PC-9 (cell line): ENCODE results near the gene PACRG. TPM values are rescaled to one million over a fixed set of nuclear protein-coding genes. Genes with fewer than 3 reads are reported as not detected.

Source experiments
- BruUV-seq: library from RNA; stranded (reverse); fragments of 400-500 nt; replicated peaks from 2 replicates; lab custom pipeline; 2021; lab: Mats Ljungman, UMichigan
- CTCF ChIA-PET: fragments of 300-600 bp; sonication (Branson Sonifier 250); formaldehyde crosslinking; loops from one replicate; lab custom pipeline; 2022; ENCODE audit warnings: antibody characterized with exemption; lab: Charles Lee
- POLR2A ChIA-PET: fragments of 300-600 bp; sonication (Branson Sonifier 250); formaldehyde crosslinking; loops from one replicate; lab custom pipeline; 2022; ENCODE audit warnings: antibody characterized with exemption; ENCODE audit not compliant: unreplicated experiment; lab: Charles Lee
- DNase-seq, 2 experiments: peaks; one replicate each; pipeline versions ENCODE4 v3.0.0 to v3.0.0-alpha.2; 2015 to 2022; ENCODE audit warnings: mixed read lengths in 1 of 2
- H2AFZ ChIP-seq: fragments of 200-600 bp; sonication (generic); 2 replicates; pipeline ENCODE4 v1.8.1; 2017; ENCODE audit warnings: antibody characterized with exemption
- H3F3A ChIP-seq: fragments of 200-600 bp; sonication (generic); 2 replicates; pipeline ENCODE4 v1.8.1; 2017; ENCODE audit warnings: antibody characterized with exemption, mild to moderate bottlenecking, low read depth; ENCODE audit not compliant: insufficient read depth
- H3K27ac ChIP-seq: fragments of 200-600 bp; sonication (generic); 2 replicates; pipeline ENCODE4 v1.6.1; 2016; ENCODE audit warnings: mixed run types
- H3K27me3 ChIP-seq: fragments of 200-600 bp; sonication (generic); 2 replicates; pipeline ENCODE4 v1.6.1; 2016; ENCODE audit warnings: low read depth, mixed run types; ENCODE audit not compliant: insufficient read depth
- H3K36me3 ChIP-seq: fragments of 200-600 bp; sonication (generic); 2 replicates; pipeline ENCODE4 v1.6.1; 2016; ENCODE audit warnings: low read depth, mixed run types
- H3K4me1 ChIP-seq: fragments of 200-600 bp; sonication (generic); replicated peaks from 2 replicates; pipeline ENCODE4 v1.6.1; 2016; ENCODE audit warnings: mixed run types; ENCODE audit not compliant: insufficient read depth
- H3K4me2 ChIP-seq: fragments of 200-600 bp; sonication (generic); 2 replicates; pipeline ENCODE4 v1.6.1; 2017; ENCODE audit warnings: mixed run types
- H3K4me3 ChIP-seq: fragments of 200-600 bp; sonication (generic); 2 replicates; pipeline ENCODE4 v1.6.1; 2016; ENCODE audit warnings: mixed run types
- H3K79me2 ChIP-seq: fragments of 200-600 bp; sonication (generic); 2 replicates; pipeline ENCODE4 v1.6.1; 2017; ENCODE audit warnings: low read depth, mixed run types
- H3K9me2 ChIP-seq: fragments of 200-600 bp; sonication (generic); 2 replicates; pipeline ENCODE4 v1.8.1; 2017; ENCODE audit warnings: mild to moderate bottlenecking; ENCODE audit not compliant: insufficient read depth
- H3K9me3 ChIP-seq: fragments of 200-600 bp; sonication (generic); 2 replicates; pipeline ENCODE4 v1.8.1; 2016; ENCODE audit warnings: low read depth; ENCODE audit not compliant: insufficient read depth
- H4K20me1 ChIP-seq: fragments of 200-600 bp; sonication (generic); 2 replicates; pipeline ENCODE4 v1.8.1; 2017; ENCODE audit not compliant: insufficient read depth
- CTCF ChIP-seq: fragments of 200-600 bp; sonication (generic); conservative IDR thresholded peaks from 2 replicates; pipeline ENCODE4 v1.6.1; 2017; ENCODE audit warnings: mixed run types, antibody characterized with exemption, mild to moderate bottlenecking, moderate library complexity
- EZH2 ChIP-seq: fragments of 200-600 bp; sonication (generic); IDR thresholded peaks from 2 replicates; pipeline ENCODE4 v1.8.0; 2017; ENCODE audit warnings: antibody characterized with exemption, low read depth
- intact Hi-C: fragments of 100-400 bp; cut with micrococcal nuclease; formaldehyde crosslinking; loops from one replicate; pipeline ENCODE4 v1.10.0; 2022; ENCODE audit not compliant: unreplicated experiment
- total RNA-seq: library from RNA; stranded (reverse); gene quantifications from 2 replicates; pipeline ENCODE4 v1.2.3, GENCODE V29; 2021

PACRG gene
- total RNA-seq, 1 experiment from 2014 or later, result not detected

GRCh38 chr6:162857326-162857725 is 129.6 kb downstream of the PACRG start:
- intact Hi-C loops, result no loop called here
- H3K36me3 ChIP-seq, result no peaks in the 10 kb centered on the region
- H3K79me2 ChIP-seq, result no peaks in the 10 kb centered on the region
- H4K20me1 ChIP-seq, result no peaks in the 10 kb centered on the region
- no peak overlapping the region for H3K27ac ChIP-seq
- peaks cover 27% of the 10 kb centered on the region for H3K27me3 ChIP-seq
- BruUV-seq, result no TSS peak
- TF ChIP-seq EZH2 (no peak), CTCF (no peak)
- DNase-seq, result no peak
- H3F3A ChIP-seq, result no peaks in the 10 kb centered on the region
- POLR2A ChIA-PET, result no interaction called here
- CTCF ChIA-PET, result no interaction called here
- H3K4me1 ChIP-seq, result no peaks in the 10 kb centered on the region
- no peak overlapping the region for H3K4me2 ChIP-seq
- H3K9me2 ChIP-seq, result no peaks in the 10 kb centered on the region
- no peak overlapping the region for H3K4me3 ChIP-seq
- no peaks in the 10 kb centered on the region for H3K9me3 ChIP-seq
- H2AFZ ChIP-seq, result no peak overlapping the region

- Histone ChIP-seq H3K9me2 (no peaks in the 10 kb centered on the region), H4K20me1 (no peaks in the 10 kb centered on the region), H3K4me2 (no peak overlapping the region), H3K79me2 (no peaks in the 10 kb centered on the region), H2AFZ (no peak overlapping the region), H3F3A (no peaks in the 10 kb centered on the region), H3K4me1 (no peaks in the 10 kb centered on the region), H3K27ac (no peak overlapping the region), H3K4me3 (no peak overlapping the region), H3K27me3 (peaks cover 24% of the 10 kb centered on the region), H3K36me3 (no peaks in the 10 kb centered on the region), H3K9me3 (no peaks in the 10 kb centered on the region)
- DNase-seq, result no peak
- intact Hi-C loops, result no loop called here
- TF ChIP-seq CTCF (no peak), EZH2 (no peak)
- BruUV-seq, result no TSS peak
- POLR2A ChIA-PET, result no interaction called here
- CTCF ChIA-PET, result no interaction called here
Observed at GRCh38 chr6:162862462-162862861, 134.7 kb downstream of the PACRG start.

GRCh38 chr6:162862941-162863340 is 135.2 kb downstream of the PACRG start:
- Histone ChIP-seq H4K20me1 (no peaks in the 10 kb centered on the region), H3K9me3 (no peaks in the 10 kb centered on the region)
- CTCF ChIA-PET, result no interaction called here

More at GRCh38 chr6:162862941-162863340, 135.2 kb downstream of the PACRG start:
- Histone ChIP-seq H3K4me3 (no peak overlapping the region), H3K36me3 (no peaks in the 10 kb centered on the region), H3K27me3 (peaks cover 29% of the 10 kb centered on the region), H3K79me2 (no peaks in the 10 kb centered on the region), H3F3A (no peaks in the 10 kb centered on the region), H3K4me1 (no peaks in the 10 kb centered on the region), H3K27ac (no peak overlapping the region), H3K9me2 (no peaks in the 10 kb centered on the region), H3K4me2 (no peak overlapping the region), H2AFZ (no peak overlapping the region)
- BruUV-seq, result no TSS peak
- intact Hi-C loops, result no loop called here
- TF ChIP-seq EZH2 (no peak), CTCF (no peak)
- POLR2A ChIA-PET, result no interaction called here
- no peak for DNase-seq
